Activated CD8-positive, alpha-beta memory T cell treated with anti-CD3 and anti-CD28 coated beads, Interleukin-2, amount 50 U/mL, for 4 hours (primary cell): ENCODE measurements around the gene SRP68.

Experiments used
- DNase-seq: peaks from one replicate; pipeline ENCODE4 v3.0.0-alpha.2; 2020

SRP68 gene

DNA sequence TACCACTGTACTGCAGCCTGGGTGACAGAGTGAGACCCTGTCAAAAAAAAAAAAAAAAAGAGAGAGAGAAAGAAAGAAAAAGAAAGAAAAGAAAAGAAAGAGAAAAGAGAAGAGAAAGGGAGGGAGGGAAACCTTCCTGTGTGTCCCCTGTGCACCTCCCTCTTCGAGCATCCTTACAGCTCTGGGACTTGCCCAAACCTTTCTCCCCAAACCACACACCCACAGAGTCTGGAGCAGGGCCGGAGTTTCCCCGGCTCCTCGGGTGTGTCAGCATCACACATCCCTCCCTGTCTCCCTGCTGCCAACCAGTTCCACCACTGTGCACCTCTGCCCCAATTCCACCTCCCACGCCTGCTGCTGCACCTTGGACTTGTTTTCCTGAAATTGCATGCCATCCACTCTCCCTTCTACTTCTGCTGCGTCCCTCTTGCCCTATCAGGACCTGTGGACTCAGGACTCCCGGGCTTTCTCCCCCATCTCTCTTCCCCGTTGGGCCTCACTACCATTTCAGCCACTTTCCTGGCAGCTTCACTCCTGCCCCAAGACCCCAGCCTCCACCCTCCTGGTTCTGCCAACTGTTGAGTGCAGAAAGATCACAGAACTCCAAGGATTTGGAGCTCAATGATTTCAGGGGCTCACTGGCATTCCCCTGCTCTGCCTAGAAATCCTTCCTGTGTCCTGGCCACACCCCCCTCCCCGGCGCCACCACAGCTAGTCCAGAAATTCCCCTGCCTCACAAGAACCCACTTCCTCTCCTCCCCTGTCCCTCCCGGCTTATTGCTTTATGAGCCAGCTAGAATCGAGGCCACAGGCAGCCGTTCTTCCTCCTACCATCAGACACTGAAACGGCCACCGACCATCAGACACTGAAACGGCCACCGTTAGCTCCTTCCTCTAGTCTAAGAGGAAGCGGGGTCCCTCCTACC is 75.4 kb downstream of the SRP68 start:
- no peak for DNase-seq

- DNase-seq = no peak
Observed at GRCh38 chr17:75995385-75995925, 76.9 kb downstream of the SRP68 start.

GRCh38 chr17:75994802-75995370 is 77.4 kb downstream of the SRP68 start:
- DNase-seq = no peak

DNA sequence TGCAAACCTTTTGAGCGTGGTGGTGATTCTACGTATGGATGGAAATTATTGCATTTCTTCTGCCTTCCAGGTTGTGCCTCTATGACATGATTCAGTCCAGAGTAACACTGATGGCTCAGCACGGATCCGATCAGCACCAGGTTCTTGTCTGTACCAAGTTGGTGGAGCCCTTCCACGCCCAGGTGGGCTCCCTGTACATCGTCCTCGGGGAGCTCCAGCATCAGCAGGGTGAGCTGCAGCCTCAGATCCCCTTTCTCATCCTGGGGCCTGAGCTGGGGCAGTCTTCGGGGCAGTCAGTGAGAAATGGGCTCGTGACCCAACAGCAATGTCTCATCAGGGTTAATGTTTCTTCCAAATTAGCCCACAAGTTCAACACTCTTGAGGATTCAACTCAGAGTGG is 80.9 kb downstream of the SRP68 start:
- no peak for DNase-seq
